Hematopoietic multipotent progenitor cell treated with erythropoietin and hydrocortisone succinate and interleukin-3 and kit ligand, for 6 days (in vitro differentiated cells): ENCODE results near the gene TWIST2.

Experiments
- DNase-seq: peaks from one replicate; pipeline ENCODE4 v3.0.0-alpha.2; 2015

Gene TWIST2

DNA sequence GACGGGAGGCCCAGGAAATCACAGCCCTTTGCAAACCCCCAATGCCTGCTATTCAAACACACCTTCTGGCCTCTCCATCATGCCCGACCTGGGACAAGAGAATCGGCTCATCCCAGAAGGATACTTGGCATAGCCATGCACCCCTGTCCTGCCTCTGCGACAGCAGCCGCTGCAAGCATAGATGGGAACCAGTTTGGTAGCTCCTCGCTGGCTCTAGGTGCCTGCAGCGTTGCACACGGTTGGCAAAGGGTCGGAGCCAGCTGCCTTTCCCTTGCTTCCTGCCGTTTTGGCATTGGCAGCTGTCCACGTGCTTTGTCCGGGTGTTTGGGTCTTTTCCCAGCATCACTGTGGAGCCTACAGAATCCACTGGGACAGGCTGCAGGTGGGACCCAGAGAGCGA is 76.9 kb downstream of the TWIST2 start:
- DNase-seq = no peak

DNA sequence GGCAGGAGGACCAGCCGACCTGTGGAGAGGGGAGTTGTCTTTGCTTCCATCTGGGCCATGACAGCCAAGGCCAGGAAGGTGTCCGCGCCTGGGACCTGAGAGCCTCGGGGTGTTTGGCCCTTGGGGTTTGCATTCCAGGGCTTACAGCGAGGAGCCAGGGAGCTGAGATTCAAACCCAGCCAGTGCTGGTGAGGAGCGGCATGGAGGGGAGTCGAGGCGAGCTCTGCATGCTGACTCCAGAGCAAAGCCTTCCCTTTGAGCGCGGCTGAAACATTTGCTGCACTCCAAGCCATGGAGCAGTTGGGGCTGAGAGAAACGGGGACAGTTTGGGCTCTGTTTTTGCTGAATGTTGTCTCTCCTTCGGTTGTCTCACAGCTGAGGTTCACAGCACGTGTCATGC is 77.4 kb downstream of the TWIST2 start:
- no peak for DNase-seq

DNA sequence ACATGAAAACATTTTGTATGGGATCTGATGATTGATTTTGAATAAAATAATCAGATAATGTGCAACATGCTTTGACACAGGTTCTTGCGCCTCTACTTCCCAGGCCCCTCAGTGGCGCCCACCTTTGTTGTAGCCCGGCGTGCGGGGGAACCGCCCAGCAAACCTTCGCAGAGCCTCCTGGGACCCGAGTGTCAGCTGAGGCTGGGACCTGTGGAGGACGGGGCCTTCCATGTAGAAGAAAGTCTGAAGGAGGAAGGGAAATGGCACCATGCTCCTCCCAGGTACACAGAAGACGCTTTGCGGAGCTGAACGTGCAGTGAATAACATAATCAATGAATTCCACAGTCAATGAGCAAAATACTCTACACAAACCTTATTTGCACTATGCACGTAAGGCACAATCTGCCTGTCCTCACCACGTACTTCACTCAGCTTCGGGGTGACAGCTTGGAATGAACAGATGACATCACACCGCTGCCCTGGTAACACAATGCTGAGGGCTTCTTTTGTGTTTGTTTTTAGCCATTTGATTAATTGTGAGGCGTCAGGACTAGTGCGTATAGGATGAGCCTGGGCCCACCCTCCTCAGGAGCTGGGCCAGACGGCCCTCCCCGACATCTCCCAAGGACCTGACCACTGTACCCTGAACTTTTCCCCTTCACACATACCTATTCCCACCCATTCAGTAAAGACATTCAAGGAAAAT is 78.1 kb downstream of the TWIST2 start:
- DNase-seq = no peak

DNA sequence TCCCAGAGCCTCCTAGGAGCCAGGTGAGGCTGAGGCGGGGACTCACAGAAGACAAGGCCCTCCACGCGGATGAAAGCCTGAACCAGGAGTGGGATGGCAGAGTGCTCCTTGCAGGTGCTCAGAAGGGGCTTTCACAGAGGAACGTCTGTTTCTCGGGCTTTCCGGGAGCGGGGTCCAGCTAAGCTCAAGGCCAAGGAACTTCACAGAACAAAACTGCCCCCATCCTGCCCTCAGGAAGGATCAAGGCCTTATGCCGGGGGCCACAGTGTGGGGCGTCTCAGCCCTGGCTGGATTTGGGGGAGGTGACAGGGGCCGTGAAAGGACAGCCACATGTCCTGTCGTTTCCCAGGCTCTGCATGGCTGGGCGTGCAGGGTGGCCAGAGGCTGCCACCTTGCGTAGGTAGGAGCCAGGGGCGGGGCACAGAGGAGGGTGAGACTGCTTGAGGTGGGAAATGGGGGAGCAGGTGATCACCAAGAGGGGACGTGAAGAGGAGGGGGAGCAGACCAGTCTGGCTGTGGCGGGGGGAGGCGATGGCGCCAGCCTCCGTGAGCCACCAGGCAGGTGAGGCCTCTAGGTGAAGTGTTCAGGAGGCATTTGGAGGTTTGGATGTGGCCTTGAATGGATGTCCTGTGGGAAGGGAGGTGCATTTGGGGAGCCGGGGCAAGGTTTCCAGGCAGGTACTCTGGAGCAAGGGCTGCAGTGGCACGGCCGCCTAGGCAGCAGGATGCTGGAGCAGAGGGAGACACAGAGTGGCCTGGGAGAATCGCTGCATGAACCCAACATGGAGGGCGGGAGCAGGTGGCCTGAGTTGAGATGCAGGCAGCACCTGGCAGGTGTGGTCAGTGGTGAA is 79.1 kb downstream of the TWIST2 start:
- no peak for DNase-seq

DNA sequence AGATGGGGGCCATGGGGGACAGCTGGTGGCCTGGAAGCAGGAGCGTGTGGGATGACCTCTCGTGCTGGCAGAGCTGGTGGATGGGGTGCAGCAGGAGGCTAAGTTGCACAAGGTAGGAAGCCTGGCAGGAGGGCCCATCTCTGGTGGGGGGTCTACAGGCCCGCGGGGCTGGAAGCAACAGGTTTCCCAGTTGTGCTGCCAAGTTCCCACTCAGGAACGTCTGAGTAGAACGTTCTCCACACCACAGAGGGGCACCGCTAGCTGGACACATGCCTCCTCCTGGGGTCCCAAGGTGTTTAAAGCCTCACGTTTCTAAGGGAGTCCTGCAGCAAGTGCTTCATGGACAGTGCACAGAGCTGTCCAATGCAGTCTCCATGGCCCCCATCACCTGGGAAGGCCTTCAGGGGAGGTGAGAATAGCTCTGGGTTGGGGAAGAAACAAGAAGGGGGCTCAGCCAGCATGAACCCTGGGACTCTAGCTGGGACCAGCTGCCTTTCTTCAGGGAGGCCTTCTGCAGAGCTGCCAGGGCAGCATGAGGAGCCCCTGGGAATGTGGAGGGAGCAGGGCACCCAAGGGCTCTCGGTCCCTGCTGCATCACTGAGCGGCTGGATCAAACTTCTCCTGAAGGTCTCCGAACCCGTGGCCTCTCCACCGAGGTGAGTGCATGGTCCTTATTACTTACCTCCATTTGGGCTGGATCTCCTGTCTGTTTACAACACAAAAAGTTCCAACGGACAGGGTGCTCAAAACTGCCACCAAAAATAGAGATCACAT is 80.0 kb downstream of the TWIST2 start:
- no peak for DNase-seq

GRCh38 chr2:238928520-238929241 is 80.8 kb downstream of the TWIST2 start:
- no peak for DNase-seq

DNA sequence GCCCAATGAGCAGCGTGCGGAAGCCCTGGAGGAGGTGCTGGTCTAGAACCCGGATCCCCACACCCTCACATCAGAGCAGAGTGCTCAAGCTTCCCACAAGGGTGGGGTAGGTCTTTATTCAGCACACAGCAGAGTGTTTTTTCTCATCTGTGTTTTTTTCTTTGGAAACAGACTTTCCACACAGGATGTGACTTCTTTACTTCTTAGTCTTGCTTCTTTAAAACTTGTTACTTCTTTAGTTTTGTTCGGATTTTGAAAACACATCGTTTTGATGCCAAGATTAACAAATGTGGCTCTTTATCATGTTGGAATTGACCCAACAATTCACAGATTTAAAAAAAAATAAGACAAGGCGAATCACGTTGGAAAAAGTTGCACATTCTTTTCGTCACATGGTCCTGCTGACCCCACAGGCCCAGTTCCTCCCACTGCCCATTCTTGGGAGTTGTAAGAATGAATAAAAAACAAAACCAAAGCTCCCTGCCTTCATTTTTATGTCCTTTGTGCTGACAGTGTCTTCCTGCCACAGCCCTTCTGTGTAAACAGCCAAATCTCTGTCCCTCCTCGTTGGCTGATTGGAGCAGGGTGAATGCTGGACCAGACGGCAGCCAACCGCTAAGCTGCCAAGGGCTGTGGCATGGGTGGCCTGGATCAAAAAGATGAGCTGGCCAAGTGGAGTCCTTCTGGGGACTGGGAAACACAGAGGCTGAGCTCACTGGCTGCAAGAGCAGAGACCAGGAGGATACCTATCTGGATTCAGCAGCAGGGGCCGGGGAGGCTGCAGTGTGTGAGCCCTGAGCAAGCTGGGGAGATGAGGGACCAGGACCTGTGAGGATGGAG is 81.6 kb downstream of the TWIST2 start:
- DNase-seq = no peak

GRCh38 chr2:238930216-238930615 is 82.3 kb downstream of the TWIST2 start:
- DNase-seq = no peak

DNA sequence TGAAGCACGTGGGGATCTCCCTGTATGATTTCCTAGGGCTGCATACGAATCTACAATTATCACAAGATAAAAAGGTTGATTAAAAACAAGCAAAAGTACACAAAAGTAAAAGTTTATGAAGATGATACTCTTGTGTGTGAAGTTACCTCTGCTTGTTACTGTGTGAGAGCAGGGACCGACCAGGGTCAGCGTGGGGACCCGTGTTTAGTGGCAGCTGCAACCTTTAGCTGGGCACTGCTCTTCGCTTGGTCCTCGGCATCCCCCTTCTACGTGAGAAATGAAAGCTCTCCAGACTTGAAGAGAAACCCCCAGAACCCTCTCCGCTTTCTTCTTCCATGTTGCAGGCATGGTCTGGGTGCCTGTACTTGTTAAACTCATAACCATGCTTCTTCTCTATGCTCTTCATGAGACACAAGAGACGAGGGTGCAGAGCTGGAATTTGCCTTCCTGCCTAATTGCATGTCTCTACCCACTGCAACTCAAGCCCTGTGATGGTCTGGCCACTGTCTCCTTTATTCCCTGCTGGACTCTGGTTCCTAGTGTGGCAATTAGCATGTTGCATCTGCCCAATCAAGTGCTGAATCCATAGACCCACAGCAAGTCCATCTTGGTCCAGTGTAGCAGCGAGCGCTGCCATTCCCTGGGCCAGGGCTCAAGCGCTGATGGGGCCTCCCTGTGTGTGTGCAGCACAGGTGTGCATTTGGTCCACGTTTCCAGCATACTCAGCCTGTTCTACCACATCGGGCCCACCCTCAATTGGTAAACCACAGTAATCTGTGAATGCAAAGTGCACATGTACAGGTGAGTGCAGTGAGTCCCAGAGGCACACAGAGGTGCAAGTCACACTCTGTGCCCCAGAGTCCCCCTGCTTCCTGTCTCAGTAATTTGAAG is 88.5 kb downstream of the TWIST2 start:
- DNase-seq = no peak

GRCh38 chr2:238938003-238938400 is 90.1 kb downstream of the TWIST2 start:
- no peak for DNase-seq

DNA sequence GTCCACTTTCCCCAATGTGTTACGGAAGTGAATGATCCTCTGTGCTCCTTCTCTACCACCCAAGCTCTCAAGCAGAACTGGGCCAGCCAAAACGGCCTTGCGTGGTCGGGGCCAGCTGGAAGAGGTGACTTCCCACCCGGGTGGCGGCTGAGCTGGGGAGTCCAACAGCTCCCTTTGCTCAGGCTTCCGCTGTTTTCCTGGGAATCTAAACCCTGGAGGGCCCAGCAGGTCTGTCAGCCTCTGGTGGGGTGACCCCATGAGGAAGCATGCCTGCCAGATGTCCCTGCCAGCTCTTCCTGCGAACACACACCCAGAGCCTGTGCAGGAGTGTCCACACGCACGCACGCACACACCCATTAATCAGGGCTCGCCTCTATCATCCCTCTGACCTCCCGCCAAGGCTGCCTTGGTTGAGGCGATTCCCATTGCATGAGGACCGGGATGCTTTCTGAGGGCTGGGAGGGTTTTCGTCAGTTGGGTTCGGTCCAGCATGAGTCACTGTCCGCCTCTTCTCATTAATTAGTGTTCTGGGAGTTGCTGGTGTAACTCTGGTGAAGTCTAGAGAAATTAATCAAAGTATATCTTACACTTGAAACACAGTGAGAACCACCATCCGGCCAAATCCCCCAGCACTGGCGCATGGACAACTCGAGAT is 90.6 kb downstream of the TWIST2 start:
- no peak for DNase-seq

- DNase-seq = no peak
Measured at GRCh38 chr2:238939074-238939473, 91.2 kb downstream of the TWIST2 start.

DNA sequence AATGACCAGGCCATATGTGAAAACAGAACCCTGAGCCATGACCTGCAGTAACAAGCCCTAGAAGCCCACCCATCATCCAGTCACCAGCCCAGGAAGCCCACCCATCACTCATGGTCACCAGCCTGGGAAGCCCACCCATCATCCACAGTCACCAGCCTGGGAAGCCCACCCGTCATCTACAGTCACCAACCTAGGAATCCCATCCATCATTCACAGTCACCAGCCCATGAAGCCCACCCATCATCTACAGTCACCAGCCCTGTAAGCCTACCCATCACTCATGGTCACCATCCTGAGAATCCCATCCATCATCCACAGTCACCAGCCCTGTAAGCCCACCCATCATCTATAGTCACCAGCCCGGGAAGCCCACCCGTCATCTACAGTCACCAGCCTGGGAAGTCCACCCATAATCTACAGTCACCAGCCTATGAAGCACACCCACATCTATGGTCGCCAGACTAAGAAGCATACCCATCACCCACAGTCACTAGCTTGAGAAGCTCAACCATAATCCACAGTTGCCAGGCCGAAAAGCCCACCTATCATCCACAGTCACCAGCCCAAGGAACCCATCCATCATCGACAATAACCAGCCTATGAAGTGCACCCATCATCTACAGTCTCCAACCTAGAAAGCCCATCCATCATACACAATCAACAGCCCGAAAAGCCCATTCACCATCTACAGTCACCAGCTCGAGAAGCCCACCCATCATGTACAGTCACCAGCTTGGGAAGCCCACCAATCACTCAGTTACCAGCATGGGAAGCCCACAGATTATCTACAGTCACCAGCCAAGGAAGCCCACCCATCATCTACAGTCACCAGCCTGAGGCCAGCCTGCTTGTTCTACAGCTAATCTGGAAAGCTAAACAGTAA is 91.9 kb downstream of the TWIST2 start:
- no peak for DNase-seq

- no peak for DNase-seq
Measured at GRCh38 chr2:238940806-238941205, 92.9 kb downstream of the TWIST2 start.

DNA sequence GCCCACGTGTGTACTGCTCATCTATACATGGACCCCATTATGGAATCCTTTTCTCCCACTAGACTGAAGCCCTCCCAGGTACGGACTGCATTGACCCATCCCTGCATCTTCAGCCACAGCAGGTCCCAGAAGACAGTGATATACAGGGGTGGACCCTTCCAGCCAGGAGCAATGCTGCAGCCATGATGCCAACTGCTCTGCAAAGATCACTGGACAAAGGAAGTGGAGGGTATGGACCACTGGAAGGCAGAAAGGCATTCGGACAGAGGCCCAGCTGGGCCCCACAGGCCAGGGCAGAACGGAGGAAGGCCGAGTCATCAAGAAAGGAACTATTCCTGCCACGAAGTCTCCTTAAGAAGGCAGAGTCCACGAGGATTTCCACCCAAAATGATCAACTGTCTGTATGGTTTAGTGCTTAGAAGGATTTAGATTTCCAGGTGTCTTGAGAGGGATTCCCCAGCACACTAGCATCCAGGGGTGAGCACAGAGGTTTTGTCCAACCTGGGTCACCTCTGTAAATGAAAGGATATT is 93.4 kb downstream of the TWIST2 start:
- no peak for DNase-seq

GRCh38 chr2:238942080-238942725 is 94.3 kb downstream of the TWIST2 start:
- DNase-seq = no peak

DNA sequence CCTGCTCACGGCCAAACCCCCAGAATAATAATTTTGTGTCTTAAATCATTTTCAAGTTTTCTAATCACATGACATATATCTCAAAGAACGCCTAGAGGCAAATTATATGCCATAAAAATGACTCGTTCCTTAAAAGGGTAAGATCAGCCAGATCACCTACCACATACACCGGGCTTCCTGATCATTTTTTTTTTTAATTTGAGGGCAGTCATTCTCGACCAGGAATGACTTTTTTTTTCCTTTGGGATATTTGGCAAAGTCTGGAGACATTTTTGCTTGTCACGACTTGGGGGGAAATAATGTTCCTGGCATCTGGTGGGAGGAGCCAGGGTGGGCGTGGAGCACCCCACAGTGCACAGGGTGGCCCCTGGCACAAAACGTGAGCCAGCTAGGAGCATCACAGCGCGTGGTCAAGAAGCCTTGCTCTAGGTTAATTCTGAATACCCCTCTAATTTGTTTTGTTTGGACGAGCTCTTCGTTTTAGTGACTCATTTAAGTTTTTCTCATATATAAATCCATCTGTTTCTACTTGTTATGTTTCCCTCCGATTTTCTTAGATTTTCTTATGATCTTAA is 94.9 kb downstream of the TWIST2 start:
- DNase-seq = no peak
